ENCODE data around the gene UNKL.
A peak's percentile ranks its signal among the peaks of the same experiment; 100 is the strongest.

UNKL gene

DNA sequence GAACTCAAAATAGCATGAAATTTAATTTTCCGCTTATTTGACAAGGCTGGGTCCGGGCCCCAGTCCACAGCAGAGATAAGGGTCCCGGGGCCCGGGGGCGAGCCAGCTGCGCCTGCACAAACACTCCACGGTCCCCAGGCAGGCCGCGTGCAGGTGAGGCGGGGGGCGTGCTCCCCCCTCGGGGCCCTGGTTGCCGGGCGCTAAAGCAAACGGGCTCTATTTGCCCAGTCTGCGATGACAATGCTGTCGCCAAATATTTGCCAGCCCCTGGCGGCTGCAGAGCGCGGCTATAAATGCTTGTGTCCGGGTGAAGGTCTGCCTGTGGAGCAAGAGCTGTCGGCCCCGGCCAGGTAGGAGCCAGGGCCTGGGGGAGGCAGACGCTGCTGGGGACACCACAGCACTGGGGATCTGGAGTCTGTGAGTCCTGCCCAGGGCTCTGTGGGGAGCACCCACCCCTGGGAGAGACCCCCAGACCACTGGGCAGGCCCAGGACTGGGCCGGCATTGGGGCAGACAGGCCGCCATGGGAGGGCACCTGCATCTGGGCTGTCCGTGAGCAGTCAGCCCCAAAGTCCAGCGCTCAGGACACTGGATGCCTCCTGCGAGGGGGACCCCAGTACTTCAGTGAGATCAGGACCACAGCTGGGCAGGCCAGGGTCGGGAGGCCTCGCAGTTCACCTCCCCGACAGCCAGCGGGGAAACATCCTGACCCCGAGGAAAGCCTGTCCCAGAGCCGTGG is 16.4 kb upstream of the UNKL start, which contains the start of gene PERCC1:
PERCC1 (plus strand) TSS at position 320 of the 738 bp plus-strand sequence. CDS start 1,516 bp downstream, outside the sequence.
- peak; percentile 64 for DNase-seq

DNA sequence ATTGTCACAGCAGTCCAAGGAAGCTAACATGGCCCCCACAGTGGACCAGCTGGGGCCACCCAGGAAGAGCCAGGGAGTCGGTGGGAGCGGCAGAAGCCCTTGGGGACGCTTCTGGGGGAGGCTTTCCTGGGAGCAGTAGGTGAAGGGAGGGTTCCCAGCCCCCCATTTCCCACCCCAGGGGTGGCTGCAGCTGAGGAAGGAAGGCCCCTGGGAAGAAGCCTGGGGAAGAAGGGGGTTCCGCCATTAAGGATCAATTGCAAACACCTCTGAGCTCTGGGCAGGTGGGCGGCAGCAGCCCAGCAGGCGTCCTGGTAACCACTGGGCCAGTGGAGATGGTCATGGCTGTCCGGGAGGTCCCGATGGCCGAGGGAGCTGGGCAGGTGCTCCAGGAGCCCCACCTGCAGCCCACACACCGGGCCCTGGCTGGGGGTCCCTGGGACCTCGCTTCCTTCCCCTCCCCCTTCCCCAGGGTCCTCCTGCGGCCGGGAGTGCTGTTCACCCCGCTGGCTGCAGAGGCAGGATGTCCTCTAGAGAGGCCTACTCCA is 15.8 kb upstream of the UNKL start:
- DNase-seq = no peak

DNA sequence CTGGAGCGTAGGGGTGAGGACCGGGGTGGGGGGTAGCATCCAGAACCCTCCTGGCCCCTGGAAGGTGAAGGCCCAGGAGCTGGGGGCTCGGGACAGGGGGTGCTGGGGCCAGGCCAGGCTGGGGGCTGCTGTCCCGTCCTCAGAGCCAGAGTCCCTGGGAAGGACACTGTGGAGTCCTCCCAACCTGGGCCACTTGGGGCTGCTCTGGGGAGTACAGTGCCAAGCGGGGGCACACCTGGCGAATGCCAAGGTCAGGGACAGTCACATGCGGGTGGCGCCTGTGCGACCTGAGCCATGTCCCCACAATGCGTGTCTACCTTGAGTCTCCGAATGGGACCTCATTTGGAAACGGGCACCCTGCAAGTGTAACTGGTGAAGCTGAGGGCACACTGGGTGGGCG is 15.1 kb upstream of the UNKL start:
- DNase-seq = no peak

GRCh38 chr16:1429012-1429411 is 14.5 kb upstream of the UNKL start:
- no peak for DNase-seq

GRCh38 chr16:1428511-1428910 is 14.0 kb upstream of the UNKL start:
- DNase-seq = no peak

DNA sequence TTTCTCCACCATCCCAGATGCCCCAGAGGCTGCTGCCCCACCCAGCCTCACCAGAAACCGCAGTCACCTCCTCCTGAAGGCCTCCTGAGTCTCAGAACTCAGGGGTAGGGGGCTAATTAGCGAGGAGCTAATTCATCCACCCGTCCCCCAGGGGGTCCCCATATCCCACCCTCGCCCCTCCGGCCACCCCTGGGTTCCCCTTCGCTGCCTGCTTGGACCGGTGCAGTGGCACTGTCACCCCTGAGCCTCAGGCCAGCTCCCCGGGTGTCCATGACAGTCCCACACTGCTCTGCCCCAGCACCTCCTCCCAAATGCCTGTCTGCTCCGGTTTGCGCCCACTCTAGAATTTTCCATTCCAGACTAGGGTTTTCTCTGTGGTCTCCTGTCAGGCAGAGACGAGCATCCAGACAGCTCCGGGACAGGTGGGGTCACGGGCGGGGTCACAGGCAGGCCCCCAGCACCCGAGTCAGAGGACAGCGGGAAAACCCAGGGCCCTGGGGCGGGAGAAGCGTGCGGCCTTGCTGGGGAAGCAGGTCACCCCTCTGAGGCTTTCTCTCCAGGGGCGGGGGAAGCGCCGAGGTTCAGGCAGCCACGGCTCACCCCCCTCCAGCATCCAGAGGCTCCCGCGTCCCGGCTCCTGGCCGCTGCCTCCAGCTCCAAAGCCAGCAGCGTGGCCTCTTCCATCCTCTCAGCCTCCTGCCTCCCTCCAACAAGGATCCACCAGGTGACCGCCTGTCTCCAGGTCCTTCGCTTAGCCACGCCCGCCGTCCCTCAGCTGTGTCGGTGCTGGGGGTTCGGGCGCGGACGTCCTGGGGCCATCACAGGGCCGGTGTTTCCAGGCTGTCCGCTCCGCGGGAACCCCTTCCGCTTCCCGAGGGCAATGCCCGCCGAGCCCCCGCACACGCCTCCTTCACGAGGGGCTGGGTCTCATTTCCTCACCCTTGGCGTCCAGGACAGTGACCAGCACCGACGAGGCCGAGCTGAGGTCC is 13.3 kb upstream of the UNKL start:
- no peak for DNase-seq

GRCh38 chr16:1426734-1427471 is 12.4 kb upstream of the UNKL start:
- DNase-seq = peak; percentile 64

GRCh38 chr16:1425616-1426370 is 11.3 kb upstream of the UNKL start:
- no peak for DNase-seq

DNA sequence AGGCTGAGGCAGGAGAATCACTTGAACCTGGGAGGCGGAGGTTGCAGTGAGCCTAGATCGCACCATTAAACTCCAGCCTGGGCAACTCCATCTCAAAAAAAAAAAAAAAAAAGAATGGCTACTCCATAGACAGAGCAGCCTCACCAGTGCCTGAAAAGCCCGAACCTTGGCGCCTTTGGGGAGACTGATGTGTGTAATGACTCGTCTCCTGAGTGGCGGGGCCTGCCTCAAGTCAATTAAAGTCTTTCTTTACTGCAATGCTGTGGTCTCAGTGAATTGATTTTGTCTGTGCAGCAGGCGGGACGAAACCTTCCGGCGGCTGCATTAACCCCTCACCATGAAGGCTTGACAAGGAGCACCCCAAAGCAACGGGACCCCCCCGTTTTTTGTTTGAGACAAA is 9.5 kb upstream of the UNKL start:
- no peak for DNase-seq

- DNase-seq = no peak
Measured at GRCh38 chr16:1422076-1422475, 7.6 kb upstream of the UNKL start.

DNA sequence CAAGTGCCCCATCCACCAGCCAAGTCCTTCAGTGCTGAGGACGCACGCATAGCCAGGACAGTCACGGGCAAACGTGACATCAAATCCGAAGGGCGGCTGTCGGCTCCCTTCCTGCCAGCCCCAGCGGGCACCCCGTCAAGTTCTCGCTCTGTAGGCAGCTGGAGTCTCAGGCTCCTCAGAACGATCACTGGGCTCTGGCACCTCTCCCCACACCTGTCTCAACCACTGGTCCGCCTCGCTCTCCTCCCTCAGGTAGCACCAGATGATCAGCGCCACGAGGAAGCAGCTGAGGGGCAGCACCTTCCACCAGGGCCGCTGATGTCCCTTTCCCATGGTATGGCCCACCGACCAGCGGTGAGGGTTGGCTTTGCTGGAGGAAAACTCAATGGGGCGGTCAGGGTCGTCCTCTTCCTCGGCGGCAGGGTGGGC is 5.6 kb upstream of the UNKL start:
- no peak for DNase-seq

DNA sequence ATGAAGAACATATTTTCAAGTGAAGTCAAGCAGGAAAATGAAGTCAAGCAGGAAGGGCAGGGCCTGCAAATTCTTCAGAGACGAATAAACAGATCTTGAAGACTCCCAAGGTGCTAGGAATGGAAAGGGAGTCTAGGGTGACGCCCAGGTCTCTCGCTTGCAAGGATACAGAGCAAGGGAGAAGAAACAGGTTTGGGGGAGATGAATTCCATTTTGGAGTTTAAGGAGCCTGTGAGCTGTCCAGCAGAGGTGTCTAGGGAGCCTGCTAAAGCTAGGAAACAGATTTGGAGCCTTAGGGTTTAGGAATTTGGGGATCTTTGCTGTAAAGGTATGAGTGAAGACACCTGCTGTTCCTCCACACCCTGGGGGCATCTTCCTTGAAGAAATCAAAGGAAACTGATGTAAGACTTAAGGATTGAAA is 2.0 kb upstream of the UNKL start:
- no peak for DNase-seq

- peak; percentile 42 for DNase-seq
Measured at GRCh38 chr16:1413684-1414531, 596 bp downstream of the UNKL start.

DNA sequence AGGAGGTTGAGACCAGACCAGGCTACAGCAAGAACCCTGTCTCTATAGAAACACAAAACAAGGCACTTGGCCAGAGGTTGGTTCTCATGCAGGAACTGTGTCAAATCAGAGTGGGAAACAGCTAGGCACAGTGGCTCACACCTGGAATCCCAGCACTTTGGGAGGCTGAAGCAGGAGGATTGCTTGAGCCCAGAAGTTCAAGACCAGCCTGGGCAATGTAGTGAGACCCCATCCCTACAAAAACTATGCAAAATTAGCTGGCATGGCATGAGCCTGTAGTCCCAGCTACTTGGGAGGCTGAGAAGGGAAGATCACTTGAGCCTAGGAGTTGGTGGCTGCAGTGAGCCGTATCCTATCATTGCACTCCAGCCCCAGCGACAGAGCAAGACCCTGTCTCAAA is 1.7 kb downstream of the UNKL start:
- DNase-seq = no peak

DNA sequence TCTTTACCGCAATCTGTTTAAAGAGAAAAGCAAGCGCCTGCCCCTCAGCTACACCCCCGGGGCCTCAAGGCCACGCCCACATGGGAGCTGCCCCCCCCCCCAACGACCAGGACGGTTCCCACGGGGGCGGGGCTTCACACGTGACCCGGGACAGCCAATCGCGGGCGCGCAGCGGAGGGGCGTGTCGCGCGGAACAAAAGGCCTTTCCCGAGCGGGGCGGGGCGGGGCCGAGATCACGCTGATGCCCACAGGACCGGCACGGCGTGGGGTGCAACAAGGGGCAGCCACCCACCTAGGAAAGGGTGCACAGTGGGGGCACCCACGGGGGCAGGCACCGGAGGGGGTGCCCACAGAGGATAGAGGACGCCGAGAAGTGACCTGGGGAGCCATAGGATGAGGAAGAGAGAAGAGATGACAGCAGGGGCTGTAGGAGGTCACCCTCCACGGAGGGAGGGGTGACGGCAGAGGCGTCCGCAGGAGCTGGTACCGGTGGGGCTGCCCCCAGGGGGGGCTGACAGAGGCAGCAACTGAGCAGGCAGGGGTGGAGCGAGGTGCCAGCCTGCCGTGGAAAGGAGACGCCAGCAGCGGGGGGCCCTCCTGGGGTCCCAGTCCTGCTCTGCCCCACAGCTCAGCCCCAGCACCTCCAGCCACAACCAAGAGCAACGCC is 6.2 kb downstream of the UNKL start:
- peak; percentile 85 for DNase-seq

DNA sequence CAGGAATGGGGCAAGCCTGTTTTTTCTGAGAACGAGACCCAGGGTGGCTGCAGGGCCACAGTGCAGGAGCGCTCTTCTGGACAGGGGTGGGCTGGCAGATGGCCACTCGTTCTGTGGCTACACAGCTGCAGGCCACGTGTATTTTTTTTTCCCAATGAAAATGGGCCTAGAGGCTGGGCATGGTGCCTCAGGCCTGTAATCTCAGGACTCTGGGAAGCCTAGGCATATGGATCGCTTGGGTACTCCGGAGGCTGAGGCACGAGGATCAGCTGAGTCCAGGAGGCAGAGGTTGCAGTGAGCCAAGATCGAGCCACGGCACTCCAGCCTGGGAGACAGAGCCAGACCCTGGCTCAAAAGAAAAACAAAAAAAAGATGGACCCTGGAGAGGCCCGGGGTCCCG is 6.8 kb downstream of the UNKL start:
- DNase-seq = no peak

DNA sequence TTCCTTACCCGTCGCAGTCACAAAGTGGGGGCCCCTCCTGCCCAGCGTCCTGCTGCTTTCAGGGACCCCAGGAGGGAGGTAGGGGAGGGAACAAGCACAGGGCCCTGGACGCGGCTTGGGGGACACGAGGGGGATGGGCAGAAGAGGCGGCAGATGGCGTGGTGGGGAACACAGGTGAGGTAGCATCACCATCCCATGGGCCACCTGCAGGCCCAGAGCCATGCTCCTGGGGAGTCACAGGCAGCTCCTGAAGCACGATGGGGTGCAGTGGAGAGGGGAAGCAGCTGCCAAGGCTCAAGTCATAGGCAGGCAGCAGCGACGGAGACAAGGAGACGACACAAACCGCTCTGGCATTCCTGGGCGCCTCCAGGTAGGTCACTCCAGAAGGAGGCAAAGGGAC is 10.8 kb downstream of the UNKL start:
- DNase-seq = no peak

DNA sequence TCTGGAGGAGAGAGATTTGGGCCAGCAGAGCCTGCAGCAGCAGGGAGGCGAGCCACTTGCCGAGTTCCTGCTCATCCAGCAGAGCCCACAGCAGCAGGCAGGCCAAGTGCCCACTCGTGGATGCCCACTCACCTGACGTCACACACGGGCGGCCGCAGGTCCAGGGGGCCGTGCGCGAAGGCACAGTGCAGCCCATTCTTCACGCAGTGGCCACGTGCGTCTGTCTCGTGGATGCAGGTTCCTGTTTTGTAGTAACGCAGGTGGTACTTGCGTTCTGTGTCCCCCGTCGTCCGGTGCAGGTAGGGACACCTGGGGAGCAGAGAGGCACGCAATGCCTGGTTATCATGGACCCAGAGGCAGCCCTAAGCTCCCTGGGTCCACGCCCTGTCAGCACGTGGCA is 11.5 kb downstream of the UNKL start:
- DNase-seq = no peak

- DNase-seq = no peak
Measured at GRCh38 chr16:1401758-1402154, 12.7 kb downstream of the UNKL start.

DNA sequence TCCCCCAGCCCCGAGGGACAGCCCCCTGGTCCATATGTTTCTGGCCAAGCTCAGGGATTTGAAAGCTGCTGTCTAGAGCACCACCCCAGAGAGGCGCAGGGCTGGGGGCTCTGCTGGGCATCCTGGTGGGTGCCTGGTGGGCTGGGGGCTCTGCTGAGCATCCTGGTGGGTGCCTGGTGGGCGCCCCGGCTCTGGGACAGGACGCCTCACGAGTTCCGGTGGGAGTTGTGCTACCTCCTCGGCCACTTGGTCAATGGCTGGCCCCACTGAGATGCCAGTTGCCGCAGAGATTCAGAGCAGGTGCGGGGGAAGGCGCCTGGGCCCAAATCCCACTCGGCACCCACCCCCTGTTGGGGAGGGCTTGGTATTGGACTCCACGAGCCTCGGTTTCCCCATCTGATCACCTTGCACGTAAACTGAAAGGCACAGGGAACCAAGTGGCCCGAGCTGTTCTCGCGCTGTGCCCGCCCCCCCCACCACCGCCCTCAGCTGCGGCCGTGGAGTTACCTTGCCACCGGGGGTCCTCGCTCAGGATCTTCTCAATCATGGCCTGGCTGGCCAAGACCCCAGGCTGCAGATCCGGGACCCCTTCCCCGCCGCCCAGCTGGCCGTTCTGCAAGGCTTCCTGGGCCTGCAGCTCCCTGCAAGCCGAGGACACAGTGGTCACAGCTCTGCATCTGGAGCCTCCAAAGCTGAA is 13.3 kb downstream of the UNKL start:
- DNase-seq = no peak
